Right lobe of liver (tissue), 6 donors: Measurements from ENCODE around the gene AASDHPPT. TPM values are rescaled to one million over a fixed set of nuclear protein-coding genes. Genes with fewer than 3 reads are reported as not detected.
A peak's percentile ranks its signal among the peaks of the same experiment; 100 is the strongest.

Source experiments
- ATAC-seq, 4 donors: fragments of 200-7000 bp; cut with Tn5 transposase; one replicate each; pipeline ENCODE4 v1.9.1; 2020; ENCODE audit warnings: mild to moderate bottlenecking in 4 of 4, moderate library complexity in 4 of 4
- DNase-seq, 3 donors: peaks; one replicate each; pipeline ENCODE4 v3.0.0-alpha.2; 2020
- H3K27ac ChIP-seq, 3 donors: fragments of 200-600 bp; one replicate each; pipeline ENCODE4 v1.8.0; 2022
- H3K27me3 ChIP-seq, 2 donors: fragments of 200-600 bp; one replicate each; pipeline ENCODE4 v1.8.0; 2022
- H3K36me3 ChIP-seq, 4 donors: fragments of 200-600 bp; sonication (generic) in 1 of 4; one replicate each; pipeline versions ENCODE4 v1.5.1 to v1.8.0; 2017 to 2022; ENCODE audit warnings: control low read depth in 1 of 4
- H3K4me1 ChIP-seq, 4 donors: fragments of 200-600 bp; sonication (generic) in 1 of 4; one replicate each; pipeline versions ENCODE4 v1.5.1 to v1.8.0; 2017 to 2022; ENCODE audit warnings: control low read depth in 1 of 4
- H3K4me3 ChIP-seq, 3 donors: fragments of 200-600 bp; one replicate each; pipeline ENCODE4 v1.8.0; 2022
- H3K9me3 ChIP-seq, 4 donors: fragments of 200-600 bp; sonication (generic) in 1 of 4; one replicate each; pipeline versions ENCODE4 v1.5.1 to v1.8.0; 2017 to 2022; ENCODE audit warnings: control low read depth in 1 of 4
- POLR2A ChIP-seq: fragments of 450-650 bp; IDR thresholded peaks from one replicate; pipeline ENCODE4 v1.6.1; 2017; ENCODE audit warnings: antibody characterized with exemption, mild to moderate bottlenecking
- WGBS: methylation state at CpG from one replicate; pipeline ENCODE4 v1.1.6; 2018; ENCODE audit warnings: low coverage, low lambda C conversion rate; ENCODE audit not compliant: insufficient coverage; ENCODE audit errors: missing lambda C conversion rate; 5-methylcytosine and 5-hydroxymethylcytosine counted together
- intact Hi-C, 2 donors: fragments of 100-400 bp; cut with DNase I; formaldehyde crosslinking; loops; one replicate each; pipeline versions ENCODE4 v1.11.2 to v1.14.1; 2022
- total RNA-seq, 6 experiments: library from RNA; depleted of rRNA in 2 of 6; stranded (reverse); fragments of >200 nt in 2 of 6; fragmentation: NEBNext Ultra II Directional in 3 of 6; extraction: Animal tissue kit (Norgen Biotek cat#: 25700) in 3 of 6; gene quantifications; one replicate each; pipeline versions ENCODE4 v1.1.0 to v1.2.4, GENCODE V29; 2016 to 2023
- TF ChIP-seq, protein P1 (sequence below), 4 donors: fragments of 200-600 bp in 3 of 4; fragments of 450-650 bp in 1 of 4; IDR thresholded peaks; one replicate each; pipeline versions ENCODE4 v1.5.1 to v1.8.0; 2016 to 2022; ENCODE audit warnings: antibody characterized with exemption in 4 of 4, mild to moderate bottlenecking in 2 of 4
- donor health status: DM: no; HTN: yes; CAD: no.
- donor health status: DM: no; HTN: no; CAD: no.
- donor health status: DM: no; HTN: no; CAD: no.
- donor health status: DM: no; HTN: yes; CAD: no.
- donor health status: DM: no; HTN: yes; CAD: no.

Gene AASDHPPT
- total RNA-seq, 6 experiments from 2014 or later, result 15.4 to 30.5 (median 23.0) TPM

DNA sequence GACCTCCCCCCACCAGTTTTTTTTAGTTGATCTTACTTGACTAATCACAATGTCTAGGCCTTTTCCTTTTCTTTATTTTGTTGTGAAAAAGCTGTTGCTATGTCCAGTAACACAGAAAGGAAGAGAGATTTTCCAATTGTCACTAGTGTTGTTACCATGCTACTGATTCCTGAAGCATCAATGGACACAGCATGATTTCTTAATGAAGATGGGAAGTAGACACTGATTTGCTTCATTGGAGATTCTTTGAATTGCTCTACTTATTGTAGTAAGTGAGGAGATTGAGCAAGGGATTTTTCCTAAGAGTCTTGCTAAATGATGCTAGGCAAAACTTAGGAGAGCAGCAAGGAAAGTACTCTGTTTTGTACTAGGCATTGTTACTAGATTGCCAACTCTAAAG lies 4.6 kb downstream of the AASDHPPT start:
- no peak overlapping the region for H3K27ac ChIP-seq
- H3K36me3 ChIP-seq, result peaks cover 0 to 11% (median 4%) of the 10 kb centered on the region in 4 donors
- no peaks in the 10 kb centered on the region for H3K9me3 ChIP-seq
- TF ChIP-seq POLR2A, result no peak
- TF ChIP-seq, protein P1, sequence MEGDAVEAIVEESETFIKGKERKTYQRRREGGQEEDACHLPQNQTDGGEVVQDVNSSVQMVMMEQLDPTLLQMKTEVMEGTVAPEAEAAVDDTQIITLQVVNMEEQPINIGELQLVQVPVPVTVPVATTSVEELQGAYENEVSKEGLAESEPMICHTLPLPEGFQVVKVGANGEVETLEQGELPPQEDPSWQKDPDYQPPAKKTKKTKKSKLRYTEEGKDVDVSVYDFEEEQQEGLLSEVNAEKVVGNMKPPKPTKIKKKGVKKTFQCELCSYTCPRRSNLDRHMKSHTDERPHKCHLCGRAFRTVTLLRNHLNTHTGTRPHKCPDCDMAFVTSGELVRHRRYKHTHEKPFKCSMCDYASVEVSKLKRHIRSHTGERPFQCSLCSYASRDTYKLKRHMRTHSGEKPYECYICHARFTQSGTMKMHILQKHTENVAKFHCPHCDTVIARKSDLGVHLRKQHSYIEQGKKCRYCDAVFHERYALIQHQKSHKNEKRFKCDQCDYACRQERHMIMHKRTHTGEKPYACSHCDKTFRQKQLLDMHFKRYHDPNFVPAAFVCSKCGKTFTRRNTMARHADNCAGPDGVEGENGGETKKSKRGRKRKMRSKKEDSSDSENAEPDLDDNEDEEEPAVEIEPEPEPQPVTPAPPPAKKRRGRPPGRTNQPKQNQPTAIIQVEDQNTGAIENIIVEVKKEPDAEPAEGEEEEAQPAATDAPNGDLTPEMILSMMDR (IDR thresholded peaks at IDR 0.05), result no peak
- H3K4me1 ChIP-seq, result peaks cover 0 to 19% (median 4%) of the 10 kb centered on the region in 4 donors
- H3K4me3 ChIP-seq, result no peak overlapping the region
- no peak for ATAC-seq
- intact Hi-C loops, result no loop called here
- H3K27me3 ChIP-seq, result no peaks in the 10 kb centered on the region
- DNase-seq, result no peak

DNA sequence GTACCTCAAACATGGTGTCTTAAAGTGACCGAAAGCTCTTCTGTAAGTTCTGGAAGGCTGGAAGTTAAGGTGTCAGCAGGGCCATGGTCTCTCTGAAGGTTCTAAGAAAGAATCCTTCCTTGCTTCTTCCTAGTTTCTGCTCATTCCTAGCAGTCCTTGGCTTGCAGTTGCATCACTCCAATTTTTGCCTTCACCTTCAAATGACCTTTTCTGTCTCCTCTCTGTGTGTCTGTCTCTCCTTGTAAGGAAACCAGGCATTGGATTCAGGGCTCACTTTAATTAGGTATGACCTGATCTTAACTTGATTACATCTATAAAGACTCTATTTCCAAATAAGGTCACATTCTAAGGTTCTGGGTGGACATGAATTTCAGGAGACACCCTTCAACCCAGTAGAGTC lies 8.7 kb downstream of the AASDHPPT start:
- DNase-seq (no peak), ATAC-seq (no peak)
- 100% methylated on average over 1 of the region's 1 CpG for WGBS
- H3K27ac ChIP-seq, result no peak overlapping the region
- no peaks in the 10 kb centered on the region for H3K9me3 ChIP-seq
- no peak overlapping the region for H3K4me3 ChIP-seq
- intact Hi-C loops, result no loop called here
- TF ChIP-seq, protein P1 (IDR thresholded peaks at IDR 0.05), result no peak
- TF ChIP-seq POLR2A, result no peak
- no peaks in the 10 kb centered on the region for H3K27me3 ChIP-seq
- H3K36me3 ChIP-seq, result peaks cover 0 to 8% (median 1%) of the 10 kb centered on the region in 4 donors
- H3K4me1 ChIP-seq, result peaks cover 0 to 21% (median 7%) of the 10 kb centered on the region in 4 donors

DNA sequence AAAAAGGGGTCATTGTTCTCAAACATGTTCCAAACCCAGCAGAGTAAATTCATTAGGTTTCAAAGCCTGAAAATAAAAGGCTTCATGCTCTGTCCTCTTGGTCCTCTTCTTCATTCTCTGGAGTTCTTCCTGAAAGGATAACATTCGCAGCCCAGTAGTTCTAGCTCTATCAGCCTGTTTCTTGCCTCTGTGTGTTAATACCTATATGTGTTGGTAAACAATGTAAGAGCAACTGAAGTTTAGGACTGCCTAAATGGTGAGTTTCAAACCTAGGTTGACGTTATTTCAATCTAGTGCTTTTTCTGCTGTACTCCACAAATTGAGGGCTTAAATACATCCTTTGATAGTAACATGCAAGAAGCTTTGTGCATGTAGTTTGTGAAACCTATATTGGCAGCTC lies 9.4 kb downstream of the AASDHPPT start:
- Histone ChIP-seq H3K27me3 (no peaks in the 10 kb centered on the region), H3K4me3 (no peak overlapping the region), H3K9me3 (no peaks in the 10 kb centered on the region), H3K4me1 (peaks cover 0 to 21% (median 7%) of the 10 kb centered on the region in 4 donors), H3K27ac (no peak overlapping the region), H3K36me3 (peaks cover 0 to 16% (median 5%) of the 10 kb centered on the region in 4 donors)
- ATAC-seq (peak in 2 of 4 donors; percentile 11 to 36), DNase-seq (no peak)
- 49% methylated on average over 2 of the region's 2 CpGs for WGBS
- TF ChIP-seq, protein P1 (IDR thresholded peaks at IDR 0.05), result no peak
- TF ChIP-seq POLR2A, result no peak
- intact Hi-C loops, result no loop called here

DNA sequence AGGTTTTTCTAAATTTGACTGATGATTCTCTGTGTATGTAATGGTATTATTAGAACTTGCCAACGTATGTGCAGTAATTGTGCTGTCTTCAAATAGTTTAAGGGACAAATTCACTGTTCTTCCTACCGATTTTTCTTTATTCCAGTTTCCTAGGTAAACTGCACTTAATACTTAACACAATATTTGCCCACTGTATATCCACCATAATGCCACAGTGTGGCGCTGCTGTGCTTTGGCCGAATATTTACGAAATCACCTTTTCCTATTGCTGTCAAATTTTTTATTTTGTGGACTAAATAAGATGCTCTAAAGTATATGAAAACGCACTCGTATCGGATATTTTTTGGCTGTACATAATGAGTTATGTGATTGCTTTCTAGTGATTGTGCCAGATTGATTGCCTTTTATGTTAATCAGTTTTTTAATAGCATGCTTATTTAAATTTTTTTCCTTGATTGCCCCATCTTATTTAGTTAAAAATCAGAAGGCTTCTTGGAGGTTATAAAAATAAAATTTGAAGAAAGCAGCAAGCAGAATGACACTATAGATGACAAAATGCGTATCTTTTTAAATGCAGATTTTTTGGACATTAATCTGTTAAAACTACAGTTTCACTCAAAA lies 10.5 kb downstream of the AASDHPPT start:
- intact Hi-C loops, result no loop called here
- Histone ChIP-seq H3K4me3 (no peak overlapping the region), H3K27me3 (no peaks in the 10 kb centered on the region), H3K9me3 (no peaks in the 10 kb centered on the region), H3K4me1 (peaks cover 0 to 21% (median 4%) of the 10 kb centered on the region in 4 donors), H3K36me3 (peaks cover 0 to 26% (median 8%) of the 10 kb centered on the region in 4 donors), H3K27ac (no peak overlapping the region)
- ATAC-seq (peak; percentile 78 to 90 (median 86)), DNase-seq (peak in 2 of 3 donors; percentile 24 to 47)
- 17% methylated on average over 9 of the region's 9 CpGs for WGBS
- TF ChIP-seq, protein P1 (IDR thresholded peaks at IDR 0.05), result peak; percentile 78 to 87 (median 85)
- no peak for TF ChIP-seq POLR2A
